Measurements from ENCODE around the gene SORCS2.

SORCS2 gene

GRCh38 chr4:7186516-7187167, 5.7 kb upstream of the SORCS2 start:
- H3K4me3 ChIP-seq (ENCODE audit: low read depth, low read length): no peak overlapping the region
- TF ChIP-seq, protein P1, sequence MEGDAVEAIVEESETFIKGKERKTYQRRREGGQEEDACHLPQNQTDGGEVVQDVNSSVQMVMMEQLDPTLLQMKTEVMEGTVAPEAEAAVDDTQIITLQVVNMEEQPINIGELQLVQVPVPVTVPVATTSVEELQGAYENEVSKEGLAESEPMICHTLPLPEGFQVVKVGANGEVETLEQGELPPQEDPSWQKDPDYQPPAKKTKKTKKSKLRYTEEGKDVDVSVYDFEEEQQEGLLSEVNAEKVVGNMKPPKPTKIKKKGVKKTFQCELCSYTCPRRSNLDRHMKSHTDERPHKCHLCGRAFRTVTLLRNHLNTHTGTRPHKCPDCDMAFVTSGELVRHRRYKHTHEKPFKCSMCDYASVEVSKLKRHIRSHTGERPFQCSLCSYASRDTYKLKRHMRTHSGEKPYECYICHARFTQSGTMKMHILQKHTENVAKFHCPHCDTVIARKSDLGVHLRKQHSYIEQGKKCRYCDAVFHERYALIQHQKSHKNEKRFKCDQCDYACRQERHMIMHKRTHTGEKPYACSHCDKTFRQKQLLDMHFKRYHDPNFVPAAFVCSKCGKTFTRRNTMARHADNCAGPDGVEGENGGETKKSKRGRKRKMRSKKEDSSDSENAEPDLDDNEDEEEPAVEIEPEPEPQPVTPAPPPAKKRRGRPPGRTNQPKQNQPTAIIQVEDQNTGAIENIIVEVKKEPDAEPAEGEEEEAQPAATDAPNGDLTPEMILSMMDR (IDR thresholded peaks at IDR 0.05; ENCODE audit: low read depth, low read length): no peak

- no peak overlapping the region for H3K4me3 ChIP-seq (ENCODE audit: low read depth, low read length)
- TF ChIP-seq, protein P1 (IDR thresholded peaks at IDR 0.05; ENCODE audit: low read depth, low read length): no peak
Observed at GRCh38 chr4:7187168-7187535, 5.2 kb upstream of the SORCS2 start.

DNA sequence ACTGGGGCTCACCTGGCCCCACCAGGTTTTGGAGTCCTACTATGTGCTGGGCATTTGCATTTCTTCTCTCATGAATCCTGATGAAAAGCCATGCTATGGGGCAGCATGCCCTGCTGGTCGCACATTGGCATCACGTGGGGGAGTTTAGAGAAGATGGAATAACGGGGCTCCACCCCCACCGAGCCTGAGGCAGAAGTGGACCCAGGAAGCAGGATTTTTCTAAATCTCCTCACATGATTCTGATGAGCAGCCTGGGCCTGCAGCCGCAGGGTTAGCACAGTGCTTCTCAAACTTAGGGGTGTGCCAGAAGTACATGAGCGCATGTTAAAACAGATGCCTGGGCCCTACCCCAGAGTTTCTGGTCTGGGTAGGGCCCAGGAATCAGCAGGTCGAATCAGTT, 4.6 kb upstream of the SORCS2 start:
- TF ChIP-seq, protein P1 (IDR thresholded peaks at IDR 0.05; ENCODE audit: low read depth, low read length): no peak
- H3K4me3 ChIP-seq (ENCODE audit: low read depth, low read length): no peak overlapping the region

GRCh38 chr4:7189066-7189465, 3.3 kb upstream of the SORCS2 start:
- no peak overlapping the region for H3K4me3 ChIP-seq (ENCODE audit: low read depth, low read length)
- TF ChIP-seq, protein P1 (IDR thresholded peaks at IDR 0.05; ENCODE audit: low read depth, low read length): no peak

DNA sequence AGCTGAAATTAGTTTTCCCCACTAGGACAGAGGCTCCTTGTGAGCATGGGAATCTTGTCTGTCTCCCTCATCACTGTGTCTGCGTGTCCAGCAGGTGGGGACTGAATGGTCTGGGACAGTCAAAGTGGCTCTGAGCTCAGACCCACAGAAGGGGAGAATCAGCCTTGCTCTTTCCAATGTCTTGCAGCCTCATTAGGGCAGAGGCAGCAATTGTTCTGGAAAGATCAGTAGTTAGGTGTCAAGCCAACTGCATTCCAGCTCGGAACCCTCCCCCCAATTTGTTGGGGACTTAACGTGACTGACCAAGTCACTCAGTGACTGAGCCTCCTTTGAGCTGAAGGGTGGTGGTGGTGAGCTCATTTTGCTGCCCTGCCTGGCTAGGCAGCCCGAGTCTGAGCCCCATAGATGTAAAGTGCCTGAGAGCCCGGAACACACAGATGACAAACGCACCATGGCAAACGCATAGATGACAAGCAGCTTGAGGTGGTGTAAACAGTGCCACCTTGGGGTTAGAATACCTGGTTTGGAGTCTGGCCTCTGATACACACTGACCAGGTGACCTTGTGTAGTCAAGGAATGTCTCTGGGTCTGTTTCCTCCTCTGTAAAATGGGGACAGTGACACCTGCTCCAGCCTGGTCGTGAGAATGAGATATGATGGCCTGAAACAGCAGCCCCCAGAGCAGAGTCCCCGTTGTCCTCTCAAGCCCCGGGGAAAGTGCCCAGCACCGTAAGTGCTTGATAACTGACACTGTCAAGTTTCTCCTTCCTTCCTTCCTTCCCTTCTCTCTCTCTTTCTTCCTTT, 2.7 kb upstream of the SORCS2 start:
- no peak overlapping the region for H3K4me3 ChIP-seq (ENCODE audit: low read depth, low read length)
- TF ChIP-seq, protein P1 (IDR thresholded peaks at IDR 0.05; ENCODE audit: low read depth, low read length): no peak

DNA sequence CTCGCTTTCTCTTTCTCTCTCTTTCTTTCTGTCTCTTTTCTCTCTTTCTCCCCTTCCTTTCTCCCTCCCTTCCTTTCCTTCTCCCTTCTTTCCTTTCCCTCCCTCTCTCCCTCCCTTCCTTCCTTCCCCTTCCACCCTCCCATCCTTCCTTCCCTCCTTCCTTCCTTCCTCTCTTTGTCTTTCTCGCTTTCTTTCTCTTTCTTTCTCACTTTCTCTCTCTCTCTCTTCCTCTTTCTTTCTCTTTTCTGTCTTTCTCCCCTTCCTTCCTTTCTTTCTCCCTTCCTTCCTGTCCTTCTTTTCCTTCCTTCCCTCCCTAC, 2.1 kb upstream of the SORCS2 start:
- no peak overlapping the region for H3K4me3 ChIP-seq (ENCODE audit: low read depth, low read length)
- TF ChIP-seq, protein P1 (IDR thresholded peaks at IDR 0.05; ENCODE audit: low read depth, low read length): no peak

All from WI38 (cell line).